Neuronal stem cell (in vitro differentiated cells): ENCODE data around the gene MAB21L3.

Experiments
- DNase-seq: peaks from one replicate; pipeline ENCODE4 v3.0.0-alpha.2; 2013; ENCODE audit warnings: low spot score
- H2AFZ ChIP-seq: one replicate; pipeline ENCODE4 v1.6.1; 2013; ENCODE audit warnings: mild to moderate bottlenecking, low read length, inconsistent platforms
- H2AK5ac ChIP-seq: 2 replicates; pipeline ENCODE4 v1.6.1; 2013; ENCODE audit warnings: low read depth, mild to moderate bottlenecking, inconsistent platforms, low read length, moderate library complexity, mixed read lengths
- H2BK120ac ChIP-seq: 2 replicates; pipeline ENCODE4 v1.6.1; 2013; ENCODE audit warnings: low read depth, mild to moderate bottlenecking, inconsistent platforms, low read length, moderate library complexity, mixed read lengths
- H2BK12ac ChIP-seq: one replicate; pipeline ENCODE4 v1.6.1; 2013; ENCODE audit warnings: low read length, inconsistent platforms
- H2BK15ac ChIP-seq: 2 replicates; pipeline ENCODE4 v1.6.1; 2013; ENCODE audit warnings: mild to moderate bottlenecking, low read length, inconsistent platforms, mixed read lengths
- H2BK5ac ChIP-seq: one replicate; pipeline ENCODE4 v1.6.1; 2013; ENCODE audit warnings: inconsistent platforms, mild to moderate bottlenecking, low read length, moderate library complexity
- H3K14ac ChIP-seq: one replicate; pipeline ENCODE4 v1.6.1; 2013; ENCODE audit warnings: low read length, inconsistent platforms
- H3K18ac ChIP-seq: 2 replicates; pipeline ENCODE4 v1.6.1; 2013; ENCODE audit warnings: low read length, inconsistent platforms
- H3K23ac ChIP-seq: 2 replicates; pipeline ENCODE4 v1.6.1; 2013; ENCODE audit warnings: low read depth, mild to moderate bottlenecking, mixed read lengths, low read length, inconsistent platforms; ENCODE audit not compliant: poor library complexity
- H3K27ac ChIP-seq: replicated peaks from 3 replicates; pipeline ENCODE4 v1.5.1; 2013; ENCODE audit warnings: low read length, inconsistent platforms
- H3K27me3 ChIP-seq, 3 experiments: 2 replicates each; pipeline ENCODE4 v1.6.1; 2013; ENCODE audit warnings: low read length in 3 of 3, mild to moderate bottlenecking in 2 of 3, inconsistent platforms in 1 of 3, low read depth in 1 of 3, mixed read lengths in 1 of 3, moderate library complexity in 1 of 3; ENCODE audit not compliant: control insufficient read depth in 3 of 3, insufficient read depth in 3 of 3
- H3K36me3 ChIP-seq, 2 donors: replicated peaks in 1 of 2; 2 replicates each; pipeline ENCODE4 v1.6.1; 2013; ENCODE audit warnings: low read length in 2 of 2; ENCODE audit not compliant: control insufficient read depth in 2 of 2, insufficient read depth in 2 of 2
- H3K4ac ChIP-seq: 2 replicates; pipeline ENCODE4 v1.6.1; 2013; ENCODE audit warnings: inconsistent platforms, mild to moderate bottlenecking, low read length, moderate library complexity
- H3K4me1 ChIP-seq, 2 donors: 1 replicate in 1 of 2; 2 replicates in 1 of 2; pipeline ENCODE4 v1.6.1; 2013; ENCODE audit warnings: low read length in 2 of 2, low read depth in 1 of 2; ENCODE audit not compliant: control insufficient read depth in 2 of 2, insufficient read depth in 1 of 2
- H3K4me2 ChIP-seq: one replicate; pipeline ENCODE4 v1.6.1; 2013; ENCODE audit warnings: mild to moderate bottlenecking, low read length, inconsistent platforms; ENCODE audit not compliant: insufficient read depth, poor library complexity, severe bottlenecking
- H3K4me3 ChIP-seq, 2 donors: 2 replicates each; pipeline ENCODE4 v1.5.1; 2013; ENCODE audit warnings: low read length in 2 of 2, mild to moderate bottlenecking in 2 of 2, inconsistent platforms in 1 of 2, moderate library complexity in 1 of 2
- H3K79me1 ChIP-seq: one replicate; pipeline ENCODE4 v1.6.1; 2013; ENCODE audit warnings: low read depth, mild to moderate bottlenecking, inconsistent platforms, low read length, moderate library complexity
- H3K9ac ChIP-seq: one replicate; pipeline ENCODE4 v1.6.1; 2013; ENCODE audit warnings: mild to moderate bottlenecking, low read depth, low read length, inconsistent platforms; ENCODE audit not compliant: poor library complexity
- H3K9me3 ChIP-seq, 2 donors: replicated peaks in 1 of 2; 2 replicates each; pipeline versions ENCODE3 to v1.6.1; 2013; ENCODE audit warnings: low read length in 2 of 2, mild to moderate bottlenecking in 2 of 2, inconsistent platforms in 1 of 2, low read depth in 1 of 2, mixed read lengths in 1 of 2, moderate library complexity in 1 of 2; ENCODE audit not compliant: control insufficient read depth in 2 of 2, insufficient read depth in 1 of 2
- H4K8ac ChIP-seq: one replicate; pipeline ENCODE4 v1.6.1; 2013; ENCODE audit warnings: low read depth, mild to moderate bottlenecking, inconsistent platforms, low read length, moderate library complexity
- H4K91ac ChIP-seq: one replicate; pipeline ENCODE4 v1.6.1; 2013; ENCODE audit warnings: low read length, low read depth, mild to moderate bottlenecking, inconsistent platforms; ENCODE audit not compliant: poor library complexity
- WGBS, 2 donors: extraction: QIAGEN DNeasy Blood & Tissue Kit; methylation state at CpG; one replicate each; pipeline ENCODE4 v1.1.7; 2013; ENCODE audit warnings: missing lambda C conversion rate in 2 of 2, mixed read lengths in 1 of 2; ENCODE audit not compliant: insufficient read length in 2 of 2, insufficient replicate concordance in 1 of 2; ENCODE audit errors: extremely low coverage in 2 of 2; 5-methylcytosine and 5-hydroxymethylcytosine counted together

MAB21L3 gene

DNA sequence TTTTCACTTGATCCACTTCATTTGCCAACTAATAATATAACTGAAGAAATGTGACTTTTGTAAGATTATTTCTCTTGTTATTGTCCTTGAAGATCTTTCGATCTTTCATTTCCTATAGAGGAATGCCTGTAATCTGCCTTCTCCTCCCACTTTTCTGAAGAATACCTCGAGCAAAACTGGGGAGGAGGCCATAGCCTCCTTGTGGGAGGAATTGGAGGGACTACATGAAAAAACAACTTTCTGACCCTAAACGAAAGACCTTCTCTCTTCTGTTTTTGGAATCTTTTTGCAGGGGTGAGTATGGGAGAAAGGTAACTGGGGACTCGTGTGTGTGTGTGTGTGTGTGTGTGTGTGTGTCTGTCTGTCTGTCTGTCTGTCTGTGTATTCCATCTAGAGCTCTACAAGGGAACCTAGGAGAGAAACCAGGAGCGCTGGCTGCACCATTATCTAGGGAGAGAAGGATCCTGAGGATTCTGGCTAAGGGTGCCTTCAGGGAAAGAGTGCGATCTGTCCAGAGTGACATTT lies 32.4 kb upstream of the MAB21L3 start:
- H2BK5ac ChIP-seq: no peak overlapping the region
- H3K27ac ChIP-seq: no peak overlapping the region
- H3K27me3 ChIP-seq: no peaks in the 10 kb centered on the region
- WGBS, 2 donors: no CpG with 5 or more reads among the region's 6 CpGs
- H3K36me3 ChIP-seq: no peaks in the 10 kb centered on the region
- no peak overlapping the region for H2AFZ ChIP-seq
- H3K23ac ChIP-seq: no peak overlapping the region
- H3K4ac ChIP-seq: no peak overlapping the region
- no peak overlapping the region for H3K4me2 ChIP-seq
- no peak for DNase-seq
- no peaks in the 10 kb centered on the region for H3K79me1 ChIP-seq
- no peak overlapping the region for H2BK12ac ChIP-seq
- no peak overlapping the region for H4K91ac ChIP-seq
- no peak overlapping the region for H4K8ac ChIP-seq
- no peak overlapping the region for H3K14ac ChIP-seq
- no peaks in the 10 kb centered on the region for H3K4me1 ChIP-seq
- no peak overlapping the region for H2BK120ac ChIP-seq
- H3K9ac ChIP-seq: no peak overlapping the region
- no peak overlapping the region for H2BK15ac ChIP-seq
- no peaks in the 10 kb centered on the region for H3K9me3 ChIP-seq
- no peak overlapping the region for H3K4me3 ChIP-seq
- no peak overlapping the region for H3K18ac ChIP-seq
- H2AK5ac ChIP-seq: no peak overlapping the region

DNA sequence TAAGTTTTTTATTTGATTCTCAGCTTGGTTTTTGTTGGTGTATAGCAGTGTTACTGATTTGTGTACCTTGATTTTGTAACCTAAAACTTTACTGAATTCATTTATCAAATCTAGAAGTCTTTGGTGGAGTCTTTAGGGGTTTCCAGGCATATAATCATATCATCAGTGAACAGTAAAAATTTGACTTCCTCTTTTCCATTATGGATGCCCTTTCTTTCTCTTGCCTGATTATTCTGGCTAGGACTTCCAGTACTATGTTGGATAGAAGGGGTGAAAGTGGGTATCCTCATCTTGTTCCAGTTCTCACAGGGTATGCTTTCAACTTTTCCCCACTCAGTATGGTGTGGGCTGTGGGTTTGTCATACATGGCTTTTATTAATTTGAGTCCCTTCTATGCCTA lies 23.6 kb upstream of the MAB21L3 start:
- Histone ChIP-seq H3K18ac (no peak overlapping the region), H2BK120ac (no peak overlapping the region), H3K4me2 (no peak overlapping the region), H3K79me1 (no peaks in the 10 kb centered on the region), H4K91ac (no peak overlapping the region), H2AK5ac (no peak overlapping the region), H3K9me3 (peaks cover 0 to 2% of the 10 kb centered on the region in 2 donors), H2AFZ (no peak overlapping the region), H3K36me3 (no peaks in the 10 kb centered on the region), H3K27ac (no peak overlapping the region), H4K8ac (no peak overlapping the region), H3K9ac (no peak overlapping the region), H3K4ac (no peak overlapping the region), H3K4me1 (no peaks in the 10 kb centered on the region), H3K27me3 (no peaks in the 10 kb centered on the region), H2BK12ac (no peak overlapping the region), H3K23ac (no peak overlapping the region), H2BK15ac (no peak overlapping the region), H3K4me3 (no peak overlapping the region), H3K14ac (no peak overlapping the region), H2BK5ac (no peak overlapping the region)
- DNase-seq: no peak

DNA sequence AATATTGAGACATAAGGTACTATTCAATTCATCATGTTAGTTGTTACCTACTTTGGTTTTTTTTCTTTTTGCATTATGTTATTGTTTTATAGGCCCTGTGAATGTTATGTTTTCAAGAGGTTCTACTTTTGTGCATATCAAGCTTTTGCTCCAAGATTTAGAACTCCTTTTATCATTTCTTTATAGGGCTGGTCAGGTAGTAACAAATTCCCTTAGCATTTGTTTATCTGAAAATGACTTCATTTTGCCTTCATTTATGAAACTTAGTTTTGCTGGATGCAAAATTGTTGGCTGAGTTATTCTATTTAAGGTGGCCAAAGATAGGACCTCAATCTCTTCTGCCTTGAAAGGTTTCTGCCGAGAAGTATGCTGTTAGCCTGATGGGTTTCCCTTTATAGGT lies 21.3 kb upstream of the MAB21L3 start:
- Histone ChIP-seq H3K9ac (no peak overlapping the region), H3K9me3 (peaks cover 0 to 2% of the 10 kb centered on the region in 2 donors), H3K27me3 (no peaks in the 10 kb centered on the region), H3K14ac (no peak overlapping the region), H3K4me1 (no peaks in the 10 kb centered on the region), H3K23ac (no peak overlapping the region), H2BK12ac (no peak overlapping the region), H2AK5ac (no peak overlapping the region), H3K18ac (no peak overlapping the region), H3K4ac (no peak overlapping the region), H2BK5ac (no peak overlapping the region), H2BK120ac (no peak overlapping the region), H3K27ac (no peak overlapping the region), H3K36me3 (no peaks in the 10 kb centered on the region), H4K8ac (no peak overlapping the region), H3K4me3 (no peak overlapping the region), H3K4me2 (no peak overlapping the region), H3K79me1 (no peaks in the 10 kb centered on the region), H2AFZ (no peak overlapping the region), H4K91ac (no peak overlapping the region), H2BK15ac (no peak overlapping the region)
- no CpG with 5 or more reads among the region's 1 CpG for WGBS, 2 donors
- no peak for DNase-seq

DNA sequence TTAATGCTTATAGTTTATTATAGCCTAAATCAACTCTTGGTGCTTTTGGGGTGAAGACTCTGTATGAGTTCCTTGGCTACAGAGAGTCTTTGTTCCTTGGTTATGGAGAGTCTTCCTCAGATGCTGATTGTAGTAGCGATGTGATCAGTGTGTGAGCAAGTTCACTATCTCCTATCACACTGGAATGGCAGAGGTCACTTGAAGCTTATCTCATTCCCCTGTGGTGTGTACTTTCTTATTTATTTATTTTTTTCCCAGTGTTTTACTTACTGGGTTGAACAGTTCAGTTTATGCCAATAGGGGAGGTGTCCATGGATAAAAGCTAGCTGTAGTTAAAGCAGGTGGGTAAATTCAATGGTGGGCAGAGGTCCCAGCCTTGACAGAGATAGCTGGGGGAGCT lies 20.1 kb upstream of the MAB21L3 start:
- H3K4me2 ChIP-seq: no peak overlapping the region
- H3K9ac ChIP-seq: no peak overlapping the region
- no peak overlapping the region for H2BK15ac ChIP-seq
- peaks cover 0 to 2% of the 10 kb centered on the region in 2 donors for H3K9me3 ChIP-seq
- H3K23ac ChIP-seq: no peak overlapping the region
- WGBS, 2 donors: no CpG with 5 or more reads among the region's 1 CpG
- no peak for DNase-seq
- no peak overlapping the region for H3K4me3 ChIP-seq
- H2BK5ac ChIP-seq: no peak overlapping the region
- H3K27ac ChIP-seq: no peak overlapping the region
- no peak overlapping the region for H4K8ac ChIP-seq
- no peaks in the 10 kb centered on the region for H3K27me3 ChIP-seq
- no peak overlapping the region for H3K14ac ChIP-seq
- no peaks in the 10 kb centered on the region for H3K4me1 ChIP-seq
- no peak overlapping the region for H4K91ac ChIP-seq
- no peak overlapping the region for H3K4ac ChIP-seq
- H2AFZ ChIP-seq: no peak overlapping the region
- H3K79me1 ChIP-seq: no peaks in the 10 kb centered on the region
- H2AK5ac ChIP-seq: no peak overlapping the region
- H2BK12ac ChIP-seq: no peak overlapping the region
- H2BK120ac ChIP-seq: no peak overlapping the region
- no peaks in the 10 kb centered on the region for H3K36me3 ChIP-seq
- H3K18ac ChIP-seq: no peak overlapping the region
